A549 (cell line): ENCODE measurements around the gene NELFB. TPM values are rescaled to one million over a fixed set of nuclear protein-coding genes. Genes with fewer than 3 reads are reported as not detected.

Experiments
- ATAC-seq, 2 experiments: fragments of 200-7000 bp in 1 of 2; fragments of >200 bp in 1 of 2; cut with Nextera tagmentation in 1 of 2; cut with Tn5 transposase in 1 of 2; 3 replicates each; pipeline versions ENCODE4 v1.8.0 to v1.9.1; 2018 to 2020; ENCODE audit warnings: mild to moderate bottlenecking in 1 of 2, moderate library complexity in 1 of 2
- CTCF ChIA-PET: fragments of 300-600 bp; sonication (Branson Sonifier 250); formaldehyde crosslinking; extraction: SDS; loops from one replicate; lab custom pipeline; 2021; ENCODE audit warnings: antibody characterized with exemption, inconsistent platforms; lab: Yijun Ruan, JAX
- POLR2A ChIA-PET: fragments of 350-600 bp; formaldehyde crosslinking; extraction: SDS; loops from one replicate; lab custom pipeline; 2021; ENCODE audit warnings: antibody characterized with exemption, inconsistent platforms; lab: Yijun Ruan, JAX
- DNase-seq, 2 experiments: peaks; one replicate each; pipeline versions ENCODE4 v3.0.0 to v3.0.0-alpha.2; 2011 to 2016; ENCODE audit warnings: low read depth in 1 of 2, low spot score in 1 of 2
- FAIRE-seq: peaks from 2 replicates; lab custom pipeline; 2011; peaks lifted over from hg19 to GRCh38; lab: Jason Lieb, UNC
- H3K27ac ChIP-seq, 2 experiments: fragments of >200 bp; sonication (Bioruptor Twin); formaldehyde crosslinking; 3 replicates each; pipeline ENCODE4 v1.5.1; 2016 to 2017
- H3K4me1 ChIP-seq: fragments of >200 bp; sonication (Bioruptor Twin); formaldehyde crosslinking; 3 replicates; pipeline ENCODE4 v1.6.1; 2016
- H3K4me2 ChIP-seq: fragments of >200 bp; sonication (Bioruptor Twin); formaldehyde crosslinking; 3 replicates; pipeline ENCODE4 v1.6.1; 2016
- H3K4me3 ChIP-seq: fragments of >200 bp; sonication (Bioruptor Twin); formaldehyde crosslinking; 3 replicates; pipeline ENCODE4 v1.5.1; 2016
- H3K9me3 ChIP-seq: fragments of >200 bp; sonication (Bioruptor Twin); formaldehyde crosslinking; 3 replicates; pipeline ENCODE4 v1.6.1; 2016
- CBX8 ChIP-seq: fragments of 200-600 bp; sonication (generic); IDR thresholded peaks from 2 replicates; pipeline ENCODE4 v1.6.1; 2016
- CHD2 ChIP-seq: fragments of 150-350 bp; IDR thresholded peaks from 2 replicates; pipeline ENCODE4 v1.6.1; 2014; ENCODE audit warnings: low read length; ENCODE audit not compliant: partially characterized antibody
- CHD4 ChIP-seq: fragments of 200-600 bp; sonication (generic); IDR thresholded peaks from 2 replicates; pipeline ENCODE4 v1.6.1; 2016; ENCODE audit warnings: antibody characterized with exemption, mild to moderate bottlenecking, borderline replicate concordance
- EHF ChIP-seq: fragments of 250-450 bp; sonication (Bioruptor Pico); IDR thresholded peaks from 2 replicates; pipeline ENCODE4 v1.5.0; 2020; ENCODE audit warnings: mild to moderate bottlenecking
- ESRRA ChIP-seq: fragments of 150-350 bp; IDR thresholded peaks from 2 replicates; pipeline ENCODE4 v1.6.1; 2014; ENCODE audit warnings: mild to moderate bottlenecking, low read length, borderline replicate concordance
- FOXS1 ChIP-seq: fragments of 250-450 bp; sonication (Bioruptor Pico); IDR thresholded peaks from 2 replicates; pipeline ENCODE4 v1.5.0; 2020; ENCODE audit warnings: mild to moderate bottlenecking, moderate library complexity
- HOXA7 ChIP-seq: fragments of 250-450 bp; sonication (Bioruptor Pico); IDR thresholded peaks from 2 replicates; pipeline ENCODE4 v1.5.0; 2020; ENCODE audit warnings: mild to moderate bottlenecking, moderate library complexity
- JUN ChIP-seq, 2 experiments: fragments of >200 bp; sonication (Bioruptor Twin); formaldehyde crosslinking; IDR thresholded peaks; 2 replicates in 1 of 2; 3 replicates in 1 of 2; pipeline ENCODE4 v1.6.1; 2016 to 2017
- JUNB ChIP-seq: fragments of >200 bp; sonication (Bioruptor Twin); formaldehyde crosslinking; IDR thresholded peaks from 2 replicates; pipeline ENCODE4 v1.6.1; 2016
- MAFK ChIP-seq: fragments of 450-650 bp; IDR thresholded peaks from 2 replicates; pipeline ENCODE4 v1.6.1; 2014; ENCODE audit not compliant: partially characterized antibody
- MAZ ChIP-seq: fragments of 150-350 bp; IDR thresholded peaks from 2 replicates; pipeline ENCODE4 v1.6.1; 2014; ENCODE audit warnings: antibody characterized with exemption, low read depth, low read length, borderline replicate concordance
- NR3C1 ChIP-seq: fragments of >200 bp; sonication (Bioruptor Twin); formaldehyde crosslinking; IDR thresholded peaks from 3 replicates; pipeline ENCODE4 v1.6.1; 2017
- POLR2A ChIP-seq: IDR thresholded peaks from 2 replicates; pipeline ENCODE4 v1.6.1; 2012; ENCODE audit warnings: mild to moderate bottlenecking, low read length
- POLR2AphosphoS2 ChIP-seq: conservative IDR thresholded peaks from 2 replicates; pipeline ENCODE4 v1.6.1; 2012; ENCODE audit warnings: low read length, improper control_type of control experiment, inconsistent platforms
- RAD21 ChIP-seq, 2 experiments: fragments of >200 bp in 1 of 2; sonication (Bioruptor Twin) in 1 of 2; formaldehyde crosslinking in 1 of 2; IDR thresholded peaks in 1 of 2; conservative IDR thresholded peaks in 1 of 2; 2 replicates in 1 of 2; 3 replicates in 1 of 2; pipeline ENCODE4 v1.6.1; 2012 to 2018; ENCODE audit warnings: inconsistent platforms in 1 of 2
- RARB ChIP-seq: fragments of 250-450 bp; sonication (Bioruptor Pico); IDR thresholded peaks from 2 replicates; pipeline ENCODE4 v1.8.0; 2021; ENCODE audit warnings: mild to moderate bottlenecking, moderate library complexity
- RNF2 ChIP-seq: fragments of 200-600 bp; sonication (generic); IDR thresholded peaks from 2 replicates; pipeline ENCODE4 v1.6.1; 2016; ENCODE audit warnings: low read depth, mild to moderate bottlenecking, antibody characterized with exemption, moderate library complexity, borderline replicate concordance
- SREBF2 ChIP-seq: fragments of 450-650 bp; IDR thresholded peaks from 2 replicates; pipeline ENCODE4 v1.6.1; 2014; ENCODE audit warnings: mild to moderate bottlenecking, moderate library complexity
- TFCP2L1 ChIP-seq: fragments of 250-450 bp; sonication (Bioruptor Pico); IDR thresholded peaks from 2 replicates; pipeline ENCODE4 v1.5.0; 2021; ENCODE audit warnings: mild to moderate bottlenecking
- ZC3H11A ChIP-seq: fragments of 450-650 bp; IDR thresholded peaks from 2 replicates; pipeline ENCODE4 v1.6.1; 2014; ENCODE audit warnings: antibody characterized with exemption, mild to moderate bottlenecking
- ZNF302 ChIP-seq: fragments of 250-450 bp; sonication (Bioruptor Pico); IDR thresholded peaks from 2 replicates; pipeline ENCODE4 v1.9.0; 2021; ENCODE audit warnings: inconsistent platforms, mild to moderate bottlenecking, moderate library complexity
- WGBS: methylation state at CpG from one replicate; pipeline ENCODE4 v1.1.6; 2017; ENCODE audit errors: missing lambda C conversion rate; 5-methylcytosine and 5-hydroxymethylcytosine counted together
- polyA plus RNA-seq, 4 experiments: library from polyadenylated mRNA; depleted of rRNA in 3 of 4; stranded (reverse); fragments of >200 nt; fragmentation: RNase III in 1 of 4; extraction: RNeasy Plus Mini Kit Qiagen cat#74134 plus additional on column Dnase treatment in 1 of 4; gene quantifications; 2 replicates in 3 of 4; 3 replicates in 1 of 4; pipeline ENCODE4 v1.2.3, GENCODE V29; 2011 to 2017
- TF ChIP-seq, protein P1 (sequence below): fragments of 250-450 bp; sonication (Bioruptor Pico); IDR thresholded peaks from 2 replicates; pipeline ENCODE4 v1.5.0; 2021; ENCODE audit warnings: mild to moderate bottlenecking, moderate library complexity, borderline replicate concordance
- TF ChIP-seq, protein P2 (sequence below): fragments of >200 bp; sonication (Bioruptor Twin); formaldehyde crosslinking; IDR thresholded peaks from 2 replicates; pipeline ENCODE4 v1.6.1; 2016
- TF ChIP-seq, protein P3 (sequence below): fragments of >200 bp; sonication (Bioruptor Twin); formaldehyde crosslinking; IDR thresholded peaks from 3 replicates; pipeline ENCODE4 v1.6.1; 2016

NELFB gene
- polyA plus RNA-seq, 2 of the 4 experiments (the other 2 are of a cell fraction): 31.8 to 45.3 TPM

DNA sequence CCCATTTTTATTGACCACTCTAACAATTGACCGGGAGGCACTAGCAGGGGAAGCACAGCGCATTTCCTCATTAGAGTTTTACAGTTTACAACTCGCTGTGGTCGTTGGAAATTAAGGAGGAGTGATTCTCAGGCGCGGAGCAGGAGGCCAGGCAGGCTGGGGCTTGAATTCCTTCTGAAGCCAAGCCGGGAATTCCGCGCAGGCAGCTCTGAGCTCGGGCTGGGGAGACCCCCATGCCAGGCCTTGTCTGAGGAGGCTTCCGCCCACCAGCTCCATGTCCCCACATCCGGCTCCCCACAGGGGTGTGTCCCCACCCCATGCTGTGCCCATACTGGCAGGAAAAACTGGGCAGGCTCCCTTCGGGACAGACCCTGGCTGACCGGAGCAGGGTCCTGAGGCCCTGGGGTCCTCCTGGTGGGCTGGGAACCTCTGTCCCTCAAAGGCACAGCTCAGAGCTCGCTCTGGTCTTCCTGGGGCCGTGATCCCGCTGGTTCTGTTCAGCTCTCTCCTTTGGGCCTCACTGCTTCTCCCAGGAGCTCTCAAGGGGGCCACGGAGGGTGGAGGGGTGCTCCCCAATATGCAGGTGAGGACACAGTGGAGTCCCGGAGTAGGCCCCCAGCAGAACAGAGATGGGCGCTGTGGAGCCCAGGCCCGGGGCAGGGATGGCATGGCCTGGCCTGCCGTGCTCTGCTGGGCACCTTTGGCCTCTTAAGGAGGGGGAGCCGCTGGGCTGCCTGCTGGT, 48.2 kb downstream of the NELFB start:
- POLR2A ChIA-PET: interaction anchor here (1.4 kb wide), 1 partner anchor 10 kb away, joined by 6 read pairs; no protein-coding TSS in a partner anchor
- no peak for DNase-seq
- no peak for ATAC-seq
- H3K4me1 ChIP-seq: peaks cover 19% of the 10 kb centered on the region
- CTCF ChIA-PET: interaction anchor here (0.6 to 4.4 kb wide), 19 partner anchors 9 to 310 kb away, joined by 3 to 51 read pairs (median 4); partner anchors contain the start of genes ENTPD8, EXD3, NELFB and NOXA1
- H3K4me2 ChIP-seq: no peak overlapping the region; the same call in 2 of the 3 replicates
- no peaks in the 10 kb centered on the region for H3K9me3 ChIP-seq
- no peak overlapping the region for H3K4me3 ChIP-seq
- WGBS: 87% methylated on average over 18 of the region's 23 CpGs
- H3K27ac ChIP-seq: peak overlapping the region in 1 of 2 experiments; percentile 90; a peak in 3 of 6 replicates
- no peak for FAIRE-seq
- TF ChIP-seq RARB (CRISPR knock-in tag): no peak
- TF ChIP-seq, protein P1, sequence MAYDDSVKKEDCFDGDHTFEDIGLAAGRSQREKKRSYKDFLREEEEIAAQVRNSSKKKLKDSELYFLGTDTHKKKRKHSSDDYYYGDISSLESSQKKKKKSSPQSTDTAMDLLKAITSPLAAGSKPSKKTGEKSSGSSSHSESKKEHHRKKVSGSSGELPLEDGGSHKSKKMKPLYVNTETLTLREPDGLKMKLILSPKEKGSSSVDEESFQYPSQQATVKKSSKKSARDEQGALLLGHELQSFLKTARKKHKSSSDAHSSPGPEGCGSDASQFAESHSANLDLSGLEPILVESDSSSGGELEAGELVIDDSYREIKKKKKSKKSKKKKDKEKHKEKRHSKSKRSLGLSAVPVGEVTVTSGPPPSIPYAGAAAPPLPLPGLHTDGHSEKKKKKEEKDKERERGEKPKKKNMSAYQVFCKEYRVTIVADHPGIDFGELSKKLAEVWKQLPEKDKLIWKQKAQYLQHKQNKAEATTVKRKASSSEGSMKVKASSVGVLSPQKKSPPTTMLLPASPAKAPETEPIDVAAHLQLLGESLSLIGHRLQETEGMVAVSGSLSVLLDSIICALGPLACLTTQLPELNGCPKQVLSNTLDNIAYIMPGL (CRISPR knock-in tag): no peak
- TF ChIP-seq RNF2: no peak
- TF ChIP-seq CBX8: no peak
- no peak for TF ChIP-seq ZC3H11A
- no peak for TF ChIP-seq JUN (IDR thresholded peaks at IDR 0.05)
- TF ChIP-seq NR3C1: no peak
- TF ChIP-seq, protein P2, sequence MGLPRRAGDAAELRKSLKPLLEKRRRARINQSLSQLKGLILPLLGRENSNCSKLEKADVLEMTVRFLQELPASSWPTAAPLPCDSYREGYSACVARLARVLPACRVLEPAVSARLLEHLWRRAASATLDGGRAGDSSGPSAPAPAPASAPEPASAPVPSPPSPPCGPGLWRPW: no peak
- TF ChIP-seq ESRRA: no peak
- TF ChIP-seq ZNF302 (CRISPR knock-in tag): no peak
- TF ChIP-seq, all 56 proteins: peak for 0

DNA sequence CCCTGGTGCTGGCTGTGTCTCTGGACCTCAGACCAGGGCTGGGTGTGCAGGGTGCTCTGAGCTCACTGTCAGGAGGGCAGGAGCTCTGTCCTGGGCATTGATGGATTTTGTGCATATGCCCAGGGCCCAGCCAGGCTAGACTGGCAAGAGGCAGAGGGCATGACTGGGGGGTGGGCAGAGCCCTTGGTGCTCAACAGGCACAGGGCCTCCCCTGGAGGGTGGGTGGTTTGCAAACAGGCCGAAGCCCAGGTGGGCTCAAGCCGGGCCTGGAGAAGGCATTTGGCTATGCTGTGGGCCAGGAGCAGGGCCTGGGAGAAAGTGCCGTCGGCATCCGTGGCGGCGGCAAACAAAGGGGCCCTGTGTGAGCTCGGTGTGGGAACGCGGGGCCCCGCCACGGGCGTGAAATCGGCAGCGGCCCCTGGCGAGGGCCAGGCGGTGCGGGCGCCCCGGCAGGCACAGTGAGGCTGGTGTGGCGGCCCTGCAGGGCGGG, 48.8 kb downstream of the NELFB start:
- Histone ChIP-seq H3K4me3 (no peak overlapping the region), H3K27ac (peak overlapping the region in 1 of 2 experiments; percentile 45; a peak in 1 of 6 replicates), H3K4me2 (no peak overlapping the region), H3K9me3 (no peaks in the 10 kb centered on the region), H3K4me1 (peaks cover 19% of the 10 kb centered on the region)
- no peak for FAIRE-seq
- DNase-seq: no peak
- TF ChIP-seq MAFK: no peak
- no peak for TF ChIP-seq POLR2AphosphoS2
- TF ChIP-seq RARB (CRISPR knock-in tag): no peak
- TF ChIP-seq, protein P3, sequence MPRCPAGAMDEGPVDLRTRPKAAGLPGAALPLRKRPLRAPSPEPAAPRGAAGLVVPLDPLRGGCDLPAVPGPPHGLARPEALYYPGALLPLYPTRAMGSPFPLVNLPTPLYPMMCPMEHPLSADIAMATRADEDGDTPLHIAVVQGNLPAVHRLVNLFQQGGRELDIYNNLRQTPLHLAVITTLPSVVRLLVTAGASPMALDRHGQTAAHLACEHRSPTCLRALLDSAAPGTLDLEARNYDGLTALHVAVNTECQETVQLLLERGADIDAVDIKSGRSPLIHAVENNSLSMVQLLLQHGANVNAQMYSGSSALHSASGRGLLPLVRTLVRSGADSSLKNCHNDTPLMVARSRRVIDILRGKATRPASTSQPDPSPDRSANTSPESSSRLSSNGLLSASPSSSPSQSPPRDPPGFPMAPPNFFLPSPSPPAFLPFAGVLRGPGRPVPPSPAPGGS: no peak
- TF ChIP-seq CHD2: no peak
- TF ChIP-seq POLR2A: no peak
- no peak for TF ChIP-seq TFCP2L1 (CRISPR knock-in tag)
- no peak for TF ChIP-seq ZNF302 (CRISPR knock-in tag)
- TF ChIP-seq NR3C1: no peak
- TF ChIP-seq MAZ: no peak
- TF ChIP-seq CHD4: no peak
- TF ChIP-seq FOXS1: no peak
- TF ChIP-seq JUNB: no peak
- TF ChIP-seq RAD21 (conservative IDR thresholded peaks at IDR 0.05 in 1 of 2, IDR thresholded peaks at IDR 0.05 in 1 of 2): no peak
- no peak for TF ChIP-seq HOXA7 (CRISPR knock-in tag)
- no peak for TF ChIP-seq SREBF2
- no peak for TF ChIP-seq EHF
- POLR2A ChIA-PET: no interaction called here
- 96% methylated on average over 22 of the region's 22 CpGs for WGBS
- CTCF ChIA-PET: interaction anchor here (0.6 to 4.4 kb wide), 12 partner anchors 9 to 309 kb away, joined by 3 to 51 read pairs (median 4); no protein-coding TSS in a partner anchor
- no peak for ATAC-seq
